ENCODE measurements around the gene MIA. TPM values are rescaled to one million over a fixed set of nuclear protein-coding genes. Genes with fewer than 3 reads are reported as not detected.
A peak's percentile ranks its signal among the peaks of the same experiment; 100 is the strongest.

Gene MIA
- total and polyA plus RNA-seq, 9 of the 15 experiments (the other 6 are each of a cell fraction or from before 2014, with no cell fraction given) = 0.21 TPM; not detected in 8

GRCh38 chr19:40750874-40751537 lies 24.3 kb upstream of the MIA start, which contains the start of gene SNRPA (continued):
- TF ChIP-seq STAT6 (CRISPR knock-in tag; IDR thresholded peaks at IDR 0.05) = no peak
- no peak for TF ChIP-seq STAT5A (IDR thresholded peaks at IDR 0.05; ENCODE audit: borderline replicate concordance, low read length)
- TF ChIP-seq PTTG1 (tag; IDR thresholded peaks at IDR 0.05; ENCODE audit: low read depth) = no peak
- TF ChIP-seq PHF20 (IDR thresholded peaks at IDR 0.05; ENCODE audit: partially characterized antibody) = peak; percentile 40
- no peak for TF ChIP-seq CBFA2T3 (IDR thresholded peaks at IDR 0.05)
- no peak for TF ChIP-seq ELK1 (CRISPR knock-in tag; IDR thresholded peaks at IDR 0.05)
- no peak for TF ChIP-seq ZNF830 (CRISPR knock-in tag; IDR thresholded peaks at IDR 0.05)
- no peak for TF ChIP-seq RBM17 (IDR thresholded peaks at IDR 0.05; ENCODE audit: borderline replicate concordance, low read depth, low read length)
- no peak for TF ChIP-seq ATF2 (CRISPR knock-in tag; IDR thresholded peaks at IDR 0.05)
- peak; percentile 64 for TF ChIP-seq TAF1 (IDR thresholded peaks at IDR 0.05; ENCODE audit: control insufficient read depth, extremely low read depth, insufficient read depth, low read length, severe bottlenecking)
- TF ChIP-seq MGA (IDR thresholded peaks at IDR 0.05) = peak; percentile 88

All from K562 (cell line).